ENCODE results near the gene USP12.

The USP12 gene

GRCh38 chr13:27183561-27184147 is 12.0 kb upstream of the USP12 start:
- no peak for DNase-seq

- no peak for DNase-seq
These were observed 11.4 kb upstream of the USP12 start for GRCh38 chr13:27182844-27183497.

DNA sequence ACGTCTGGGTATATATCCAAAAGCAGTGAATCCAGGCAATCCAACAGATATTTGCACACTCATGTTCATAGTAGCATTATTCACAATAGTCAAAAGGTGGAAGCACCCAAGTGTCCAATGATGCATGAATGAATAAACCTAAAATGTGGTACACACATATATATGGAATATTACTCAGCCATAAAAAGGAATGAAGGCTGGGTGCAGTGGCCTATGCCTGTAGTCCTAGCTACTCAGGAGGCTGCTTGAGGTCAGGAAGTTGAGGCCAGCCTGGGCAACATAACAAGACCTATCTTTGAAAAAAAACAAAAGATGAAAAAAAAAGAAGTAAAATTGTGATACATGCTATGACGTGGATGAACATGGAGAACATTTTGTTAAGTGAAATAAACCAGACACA is 10.4 kb upstream of the USP12 start:
- DNase-seq, result no peak

- no peak for DNase-seq
These were observed 6.2 kb upstream of the USP12 start for GRCh38 chr13:27177852-27178251.

GRCh38 chr13:27176470-27177410 is 5.1 kb upstream of the USP12 start:
- no peak for DNase-seq

DNA sequence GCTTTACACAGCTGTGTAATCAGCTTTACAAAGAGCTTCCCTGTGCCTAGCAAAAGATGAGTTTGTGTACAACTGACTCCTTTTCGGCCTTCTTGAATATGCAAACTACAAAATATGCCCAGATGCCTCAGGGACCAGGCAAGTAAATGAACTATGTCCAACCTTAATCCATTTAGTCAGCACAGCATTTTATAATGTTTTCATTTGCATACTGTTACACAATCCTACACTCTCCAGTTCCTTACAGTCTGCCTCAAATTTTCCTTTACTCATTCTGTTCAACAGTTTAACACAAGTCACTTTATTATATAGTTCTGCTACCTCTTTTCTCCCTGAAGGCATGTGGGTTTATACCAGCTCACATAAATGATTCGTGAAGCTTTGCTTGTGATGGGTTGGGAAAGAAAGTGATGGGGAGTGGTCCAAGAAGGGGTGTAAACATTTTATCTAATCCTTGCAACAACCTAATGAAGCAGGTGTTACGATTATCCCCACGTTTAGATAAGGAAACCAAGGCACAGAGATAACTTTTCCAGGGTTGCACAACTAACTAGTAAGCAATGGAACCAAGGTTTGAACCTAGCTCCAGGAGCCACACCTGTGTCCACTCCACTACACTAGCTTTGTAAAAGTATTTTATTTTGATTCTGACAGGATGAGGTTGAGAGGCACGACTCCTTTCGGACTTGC is 3.3 kb upstream of the USP12 start:
- no peak for DNase-seq

DNA sequence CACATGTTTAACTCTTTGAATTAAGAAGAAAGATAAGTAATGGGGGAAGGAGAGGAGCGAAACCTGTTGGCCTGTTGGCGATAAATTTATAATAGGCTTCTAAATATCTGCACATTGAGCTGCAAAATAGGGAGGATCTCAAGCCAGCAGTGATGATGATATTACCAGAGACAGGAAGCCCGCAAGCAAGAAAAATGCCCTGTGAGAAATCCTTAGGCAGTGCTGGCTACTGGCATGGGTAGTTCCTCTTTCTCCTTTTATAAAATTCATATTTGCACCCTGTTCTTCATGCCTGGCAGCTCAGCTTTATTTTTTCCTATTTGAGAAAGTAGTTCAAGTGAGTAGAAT is 858 bp upstream of the USP12 start:
- no peak for DNase-seq

- DNase-seq, result peak; percentile 78
These were observed 350 bp upstream of the USP12 start for GRCh38 chr13:27171827-27172494.

- DNase-seq, result no peak
These were observed 931 bp downstream of the USP12 start for GRCh38 chr13:27170516-27171243.

DNA sequence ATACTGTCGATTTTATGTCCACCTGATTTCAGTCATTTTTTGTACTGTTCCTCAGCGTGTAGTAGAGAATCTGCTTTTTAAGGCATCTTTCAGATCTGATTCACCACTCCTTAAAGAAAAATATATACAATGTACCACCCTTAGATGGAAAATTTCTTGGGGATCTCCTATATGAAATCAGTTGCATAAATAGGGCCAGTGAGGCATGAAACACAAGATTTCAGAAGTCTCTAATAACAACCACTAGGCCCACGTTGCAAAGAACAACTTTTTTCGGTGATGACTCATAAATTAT is 1.4 kb downstream of the USP12 start:
- DNase-seq, result no peak

DNA sequence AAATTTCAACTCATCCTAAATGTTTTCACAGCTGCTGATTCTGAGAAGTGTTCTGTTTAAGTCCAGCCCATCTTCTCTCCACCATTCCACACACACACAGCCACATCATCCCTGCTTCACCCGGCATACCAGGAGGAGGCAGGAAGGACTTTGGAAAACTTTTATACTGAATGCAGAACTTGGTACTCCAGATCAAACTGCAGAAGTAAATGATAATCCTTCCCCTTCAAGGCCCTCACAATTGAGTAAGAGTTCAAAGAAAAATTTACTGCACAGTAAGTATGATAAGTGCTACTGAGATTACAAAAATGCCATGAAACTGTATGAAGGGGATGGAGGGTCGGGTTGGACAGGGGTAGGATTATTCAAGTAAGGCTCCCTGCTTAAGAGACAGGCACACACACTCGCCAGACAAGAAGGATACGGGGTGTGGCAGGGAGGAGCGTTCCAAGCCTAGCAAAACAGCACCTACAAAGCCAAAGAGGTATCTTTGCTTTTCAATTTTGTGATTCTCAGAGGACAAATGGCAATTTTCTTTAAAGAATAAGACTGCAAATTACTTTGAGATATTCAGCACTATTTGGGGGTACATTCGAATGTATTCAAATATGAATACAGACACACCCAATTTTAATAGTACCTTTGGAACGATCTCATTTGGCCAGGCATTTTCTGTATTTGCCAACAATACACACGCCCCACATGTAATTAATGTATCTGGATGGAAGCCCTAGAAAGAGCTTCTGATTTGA is 2.5 kb downstream of the USP12 start:
- DNase-seq, result no peak

- DNase-seq, result no peak
These were observed 3.5 kb downstream of the USP12 start for GRCh38 chr13:27168086-27168485.

- DNase-seq, result no peak
These were observed 5.3 kb downstream of the USP12 start for GRCh38 chr13:27166313-27166712.

DNA sequence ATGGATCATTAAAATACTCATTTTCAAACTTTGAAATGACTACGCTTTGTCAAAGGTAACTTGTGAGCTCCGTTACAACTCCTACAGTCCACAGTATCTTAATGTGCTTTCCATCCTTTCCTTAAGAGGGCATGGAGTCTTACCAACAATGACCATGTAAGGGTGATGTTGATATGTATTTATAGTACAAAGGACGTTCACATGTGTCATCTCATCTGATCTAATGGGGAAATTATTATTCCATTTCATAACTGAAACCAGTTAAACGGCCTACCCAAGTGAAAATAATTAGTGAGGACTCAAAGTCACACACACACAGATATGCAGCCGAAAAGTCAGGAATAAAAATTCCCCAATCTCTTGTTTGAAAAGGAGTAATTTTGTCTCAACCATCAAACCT is 9.6 kb downstream of the USP12 start:
- DNase-seq, result no peak

GRCh38 chr13:27161423-27161822 is 10.2 kb downstream of the USP12 start:
- no peak for DNase-seq

DNA sequence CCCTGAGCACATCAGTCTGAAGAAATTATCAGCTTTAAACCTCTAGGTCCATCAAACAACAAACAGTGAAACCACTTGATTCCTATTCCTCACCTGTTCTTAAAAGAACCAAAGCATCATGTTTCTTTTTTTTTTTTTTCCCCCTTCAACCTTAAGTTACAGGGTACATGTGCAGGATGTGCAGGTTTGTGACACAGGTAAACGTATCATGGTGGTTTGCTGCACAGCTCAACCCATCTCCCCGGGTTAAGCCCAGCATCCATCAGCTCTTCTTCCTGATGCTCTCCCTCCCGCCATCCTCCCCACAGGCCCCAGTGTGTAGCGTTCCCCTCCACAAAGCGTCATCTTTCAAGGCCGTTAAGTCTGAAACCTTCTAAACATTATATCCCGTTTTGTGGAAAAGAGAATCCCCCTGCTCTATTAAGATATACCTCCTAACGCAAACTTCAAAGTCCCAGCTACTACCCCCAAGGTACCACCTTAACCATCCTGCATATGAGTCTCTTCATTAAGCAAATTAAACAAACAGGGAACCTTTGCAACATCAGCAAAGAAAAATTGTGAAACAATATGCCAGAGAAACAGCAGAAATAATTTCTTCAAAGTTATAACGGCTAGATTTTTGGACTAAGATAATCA is 10.8 kb downstream of the USP12 start:
- DNase-seq, result no peak

- DNase-seq, result no peak
These were observed 11.6 kb downstream of the USP12 start for GRCh38 chr13:27159806-27160563.

DNA sequence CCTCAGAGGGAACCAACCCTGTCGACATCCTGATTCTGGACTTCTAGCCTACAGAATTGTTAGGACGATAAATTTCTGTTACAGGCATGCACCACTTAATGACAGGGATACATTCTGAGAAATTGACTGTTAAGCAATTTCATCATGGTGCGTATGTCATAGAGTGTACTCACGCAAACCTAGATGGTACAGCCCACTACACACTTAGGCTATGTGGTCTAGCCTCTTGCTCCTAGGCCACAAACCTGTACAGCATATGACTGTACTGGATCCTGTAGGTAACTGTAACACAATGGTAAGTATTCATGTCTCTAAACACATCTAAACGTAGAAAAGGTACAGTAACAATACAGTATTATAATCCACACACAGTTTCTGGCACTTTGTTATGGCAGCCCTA is 13.3 kb downstream of the USP12 start:
- no peak for DNase-seq

- DNase-seq, result no peak
These were observed 19.6 kb downstream of the USP12 start for GRCh38 chr13:27151798-27152599.

Data from NCI-H774 (cell line).